PC-9 (cell line): ENCODE data around the gene COL5A1. TPM values are rescaled to one million over a fixed set of nuclear protein-coding genes. Genes with fewer than 3 reads are reported as not detected.

Experiments used
- BruUV-seq: library from RNA; stranded (reverse); fragments of 400-500 nt; replicated peaks from 2 replicates; lab custom pipeline; 2021; lab: Mats Ljungman, UMichigan
- CTCF ChIA-PET: fragments of 300-600 bp; sonication (Branson Sonifier 250); formaldehyde crosslinking; loops from one replicate; lab custom pipeline; 2022; ENCODE audit warnings: antibody characterized with exemption; lab: Charles Lee
- POLR2A ChIA-PET: fragments of 300-600 bp; sonication (Branson Sonifier 250); formaldehyde crosslinking; loops from one replicate; lab custom pipeline; 2022; ENCODE audit warnings: antibody characterized with exemption; ENCODE audit not compliant: unreplicated experiment; lab: Charles Lee
- DNase-seq, 2 experiments: peaks; one replicate each; pipeline versions ENCODE4 v3.0.0 to v3.0.0-alpha.2; 2015 to 2022; ENCODE audit warnings: mixed read lengths in 1 of 2
- H2AFZ ChIP-seq: fragments of 200-600 bp; sonication (generic); 2 replicates; pipeline ENCODE4 v1.8.1; 2017; ENCODE audit warnings: antibody characterized with exemption
- H3F3A ChIP-seq: fragments of 200-600 bp; sonication (generic); 2 replicates; pipeline ENCODE4 v1.8.1; 2017; ENCODE audit warnings: antibody characterized with exemption, mild to moderate bottlenecking, low read depth; ENCODE audit not compliant: insufficient read depth
- H3K27ac ChIP-seq: fragments of 200-600 bp; sonication (generic); 2 replicates; pipeline ENCODE4 v1.6.1; 2016; ENCODE audit warnings: mixed run types
- H3K27me3 ChIP-seq: fragments of 200-600 bp; sonication (generic); 2 replicates; pipeline ENCODE4 v1.6.1; 2016; ENCODE audit warnings: low read depth, mixed run types; ENCODE audit not compliant: insufficient read depth
- H3K36me3 ChIP-seq: fragments of 200-600 bp; sonication (generic); 2 replicates; pipeline ENCODE4 v1.6.1; 2016; ENCODE audit warnings: low read depth, mixed run types
- H3K4me1 ChIP-seq: fragments of 200-600 bp; sonication (generic); replicated peaks from 2 replicates; pipeline ENCODE4 v1.6.1; 2016; ENCODE audit warnings: mixed run types; ENCODE audit not compliant: insufficient read depth
- H3K4me2 ChIP-seq: fragments of 200-600 bp; sonication (generic); 2 replicates; pipeline ENCODE4 v1.6.1; 2017; ENCODE audit warnings: mixed run types
- H3K4me3 ChIP-seq: fragments of 200-600 bp; sonication (generic); 2 replicates; pipeline ENCODE4 v1.6.1; 2016; ENCODE audit warnings: mixed run types
- H3K79me2 ChIP-seq: fragments of 200-600 bp; sonication (generic); 2 replicates; pipeline ENCODE4 v1.6.1; 2017; ENCODE audit warnings: low read depth, mixed run types
- H3K9me2 ChIP-seq: fragments of 200-600 bp; sonication (generic); 2 replicates; pipeline ENCODE4 v1.8.1; 2017; ENCODE audit warnings: mild to moderate bottlenecking; ENCODE audit not compliant: insufficient read depth
- H3K9me3 ChIP-seq: fragments of 200-600 bp; sonication (generic); 2 replicates; pipeline ENCODE4 v1.8.1; 2016; ENCODE audit warnings: low read depth; ENCODE audit not compliant: insufficient read depth
- H4K20me1 ChIP-seq: fragments of 200-600 bp; sonication (generic); 2 replicates; pipeline ENCODE4 v1.8.1; 2017; ENCODE audit not compliant: insufficient read depth
- EZH2 ChIP-seq: fragments of 200-600 bp; sonication (generic); IDR thresholded peaks from 2 replicates; pipeline ENCODE4 v1.8.0; 2017; ENCODE audit warnings: antibody characterized with exemption, low read depth
- intact Hi-C: fragments of 100-400 bp; cut with micrococcal nuclease; formaldehyde crosslinking; loops from one replicate; pipeline ENCODE4 v1.10.0; 2022; ENCODE audit not compliant: unreplicated experiment
- total RNA-seq: library from RNA; stranded (reverse); gene quantifications from 2 replicates; pipeline ENCODE4 v1.2.3, GENCODE V29; 2021
- TF ChIP-seq, protein P1 (sequence below): fragments of 200-600 bp; sonication (generic); conservative IDR thresholded peaks from 2 replicates; pipeline ENCODE4 v1.6.1; 2017; ENCODE audit warnings: mixed run types, antibody characterized with exemption, mild to moderate bottlenecking, moderate library complexity

COL5A1 gene
- total RNA-seq, 1 experiment from 2014 or later = 15.2 TPM

DNA sequence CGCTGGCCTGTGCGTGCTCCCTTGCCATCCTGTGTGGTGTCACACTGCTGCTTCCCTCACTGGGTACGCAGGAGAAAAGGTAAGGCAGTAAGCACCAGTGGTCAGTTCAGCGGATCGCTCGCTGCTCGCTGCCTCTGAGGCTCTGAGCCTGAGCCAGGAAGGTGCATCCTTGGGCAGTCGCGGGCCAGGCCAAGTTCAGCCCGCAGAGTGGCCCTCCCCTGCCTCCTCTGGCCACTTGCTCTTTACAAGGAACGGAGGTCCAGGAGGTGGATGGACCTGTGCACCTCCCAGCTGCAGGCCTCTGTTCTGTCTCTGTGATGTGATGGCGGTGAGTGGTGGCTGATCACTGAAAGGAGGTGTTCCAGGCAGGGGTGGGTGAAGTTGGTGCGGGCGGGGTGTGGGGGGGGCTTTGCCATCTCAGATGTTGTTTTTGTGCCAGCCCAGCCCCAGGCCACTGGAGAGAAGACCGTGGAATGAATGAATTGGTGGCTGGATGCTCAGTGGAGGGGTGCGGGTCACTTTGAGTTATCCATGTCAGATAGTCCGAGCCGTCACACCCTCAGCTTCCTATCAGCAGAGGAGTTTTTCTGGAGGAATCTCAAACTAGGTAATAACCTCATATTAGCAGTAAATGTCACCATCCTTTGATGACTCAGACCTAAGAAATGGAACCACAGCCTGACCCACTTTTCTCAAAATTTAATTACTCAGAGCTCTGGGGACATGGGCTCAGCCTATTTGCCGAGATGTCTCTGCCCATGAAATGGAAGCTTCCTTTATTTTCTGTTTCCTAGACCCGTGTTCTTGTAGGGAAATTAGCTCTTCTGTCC lies 7.3 kb downstream of the COL5A1 start:
- Histone ChIP-seq H3K36me3 (no peaks in the 10 kb centered on the region), H3K27me3 (peaks cover 20% of the 10 kb centered on the region), H3F3A (no peaks in the 10 kb centered on the region; the same call in 1 of the 2 replicates), H3K9me3 (no peaks in the 10 kb centered on the region), H3K4me2 (peak overlapping the region; percentile 31; the same call in 1 of the 2 replicates), H2AFZ (no peak overlapping the region), H3K4me3 (no peak overlapping the region), H3K9me2 (no peaks in the 10 kb centered on the region), H3K79me2 (no peaks in the 10 kb centered on the region), H4K20me1 (no peaks in the 10 kb centered on the region), H3K4me1 (peaks cover 9% of the 10 kb centered on the region; the same call in 1 of the 2 replicates), H3K27ac (no peak overlapping the region)
- intact Hi-C loops = loop anchor here (10.0 kb wide), 1 partner anchor 114 kb away; no protein-coding TSS in a partner anchor
- ChIA-PET POLR2A (no interaction called here), CTCF (no interaction called here)
- TF ChIP-seq, protein P1, sequence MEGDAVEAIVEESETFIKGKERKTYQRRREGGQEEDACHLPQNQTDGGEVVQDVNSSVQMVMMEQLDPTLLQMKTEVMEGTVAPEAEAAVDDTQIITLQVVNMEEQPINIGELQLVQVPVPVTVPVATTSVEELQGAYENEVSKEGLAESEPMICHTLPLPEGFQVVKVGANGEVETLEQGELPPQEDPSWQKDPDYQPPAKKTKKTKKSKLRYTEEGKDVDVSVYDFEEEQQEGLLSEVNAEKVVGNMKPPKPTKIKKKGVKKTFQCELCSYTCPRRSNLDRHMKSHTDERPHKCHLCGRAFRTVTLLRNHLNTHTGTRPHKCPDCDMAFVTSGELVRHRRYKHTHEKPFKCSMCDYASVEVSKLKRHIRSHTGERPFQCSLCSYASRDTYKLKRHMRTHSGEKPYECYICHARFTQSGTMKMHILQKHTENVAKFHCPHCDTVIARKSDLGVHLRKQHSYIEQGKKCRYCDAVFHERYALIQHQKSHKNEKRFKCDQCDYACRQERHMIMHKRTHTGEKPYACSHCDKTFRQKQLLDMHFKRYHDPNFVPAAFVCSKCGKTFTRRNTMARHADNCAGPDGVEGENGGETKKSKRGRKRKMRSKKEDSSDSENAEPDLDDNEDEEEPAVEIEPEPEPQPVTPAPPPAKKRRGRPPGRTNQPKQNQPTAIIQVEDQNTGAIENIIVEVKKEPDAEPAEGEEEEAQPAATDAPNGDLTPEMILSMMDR = no peak
- TF ChIP-seq EZH2 = no peak
- no peak for DNase-seq
- BruUV-seq = no TSS peak

DNA sequence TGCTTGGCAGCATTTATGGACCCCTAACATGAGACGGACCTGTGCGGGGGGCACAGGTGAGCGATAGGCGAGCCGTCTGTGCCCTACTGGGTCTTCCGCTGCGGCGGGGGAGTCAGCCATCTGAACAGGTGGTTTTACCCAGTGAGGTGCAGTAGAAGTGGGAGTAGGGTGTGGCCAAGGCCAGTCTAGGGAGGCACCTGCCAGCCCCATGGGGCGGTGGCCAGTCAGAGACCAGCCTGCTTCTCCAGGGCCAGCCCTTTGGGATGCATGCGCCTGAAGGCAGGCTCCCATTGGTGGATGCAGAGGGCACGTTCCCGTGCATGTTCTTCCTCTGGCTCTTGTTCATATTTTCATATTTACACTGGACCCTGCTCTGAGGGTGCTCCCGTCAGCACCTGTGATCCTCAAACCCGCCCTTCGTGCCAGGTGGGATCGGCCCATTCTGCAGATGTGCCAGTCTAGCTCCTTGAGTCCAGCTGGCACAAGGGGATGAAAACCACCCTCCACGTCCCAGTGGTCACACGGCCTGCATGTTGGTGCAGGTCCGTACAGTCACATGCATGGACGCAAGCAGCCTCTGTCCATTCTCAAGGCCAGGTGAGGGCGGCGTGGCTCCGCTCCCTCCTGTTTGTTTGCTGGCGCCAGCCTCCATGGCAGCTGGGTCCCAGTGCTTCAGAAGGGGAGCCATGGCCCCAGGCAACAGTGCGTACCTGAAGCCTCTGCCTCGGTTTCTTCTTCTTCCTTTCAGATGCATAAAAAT lies 9.0 kb downstream of the COL5A1 start:
- no TSS peak for BruUV-seq
- TF ChIP-seq EZH2 = no peak
- TF ChIP-seq, protein P1 = no peak
- Histone ChIP-seq H4K20me1 (no peaks in the 10 kb centered on the region), H3K36me3 (no peaks in the 10 kb centered on the region), H2AFZ (no peak overlapping the region), H3K9me3 (no peaks in the 10 kb centered on the region), H3F3A (peaks cover under 1% of the 10 kb centered on the region; the same call in 1 of the 2 replicates), H3K4me2 (no peak overlapping the region), H3K4me3 (no peak overlapping the region), H3K27me3 (peaks cover 10% of the 10 kb centered on the region), H3K79me2 (no peaks in the 10 kb centered on the region), H3K27ac (no peak overlapping the region), H3K4me1 (peaks cover 9% of the 10 kb centered on the region; the same call in 1 of the 2 replicates), H3K9me2 (no peaks in the 10 kb centered on the region)
- DNase-seq = no peak
- ChIA-PET POLR2A (no interaction called here), CTCF (no interaction called here)
- intact Hi-C loops = no loop called here

DNA sequence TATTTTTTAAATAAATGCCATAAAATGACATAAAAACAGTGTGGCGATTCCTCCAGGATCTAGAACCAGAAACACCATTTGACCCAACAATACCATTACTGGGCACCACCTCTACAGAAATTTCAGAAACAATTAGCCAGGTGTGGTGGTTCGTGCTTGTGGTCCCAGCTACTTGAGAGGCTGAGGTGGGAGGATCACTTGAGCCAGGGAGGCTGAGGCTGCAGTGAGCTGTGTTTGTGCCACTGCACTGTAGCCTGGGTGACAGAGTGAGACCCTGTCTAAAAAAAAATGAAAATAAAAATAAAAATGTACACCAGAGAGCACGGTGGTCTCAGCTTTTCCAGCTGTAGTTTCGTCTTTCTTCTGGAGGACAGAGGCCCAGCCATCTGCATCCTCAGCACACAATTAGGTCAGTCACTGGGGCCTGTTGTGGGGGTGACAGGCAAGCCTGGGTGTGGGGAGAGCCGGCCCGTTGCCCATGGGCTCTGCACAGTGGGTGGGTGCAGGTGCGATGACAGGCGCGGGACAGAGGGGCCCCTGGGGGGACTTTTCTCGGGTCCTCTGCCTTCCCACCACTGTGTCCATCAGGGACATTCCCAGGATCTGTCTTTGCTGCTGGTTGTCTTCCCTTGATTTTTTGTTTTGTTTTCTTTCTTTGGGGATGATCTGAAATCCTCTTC lies 9.8 kb downstream of the COL5A1 start:
- no peak overlapping the region for H3K27ac ChIP-seq
- H4K20me1 ChIP-seq = no peaks in the 10 kb centered on the region
- CTCF ChIA-PET = no interaction called here
- intact Hi-C loops = no loop called here
- H3K4me1 ChIP-seq = peaks cover 9% of the 10 kb centered on the region; the same call in 1 of the 2 replicates
- H2AFZ ChIP-seq = no peak overlapping the region
- peaks cover 10% of the 10 kb centered on the region for H3K27me3 ChIP-seq
- no peak for TF ChIP-seq EZH2
- TF ChIP-seq, protein P1 = no peak
- no peaks in the 10 kb centered on the region for H3K36me3 ChIP-seq
- BruUV-seq = no TSS peak
- no peak for DNase-seq
- POLR2A ChIA-PET = no interaction called here
- H3K4me2 ChIP-seq = no peak overlapping the region
- H3K9me2 ChIP-seq = no peaks in the 10 kb centered on the region
- H3F3A ChIP-seq = peaks cover 8% of the 10 kb centered on the region; the same call in 1 of the 2 replicates
- no peak overlapping the region for H3K4me3 ChIP-seq
- H3K79me2 ChIP-seq = no peaks in the 10 kb centered on the region
- H3K9me3 ChIP-seq = no peaks in the 10 kb centered on the region
